Gastrocnemius medialis (tissue), 4 donors: ENCODE measurements around the gene TENM3.

ENCODE experiments used
- POLR2A ChIP-seq, 2 donors: fragments of 450-650 bp; IDR thresholded peaks; one replicate each; pipeline ENCODE4 v1.6.1; 2017; ENCODE audit warnings: antibody characterized with exemption in 2 of 2, mild to moderate bottlenecking in 2 of 2, moderate library complexity in 2 of 2
- TF ChIP-seq, protein P1 (sequence below), 5 experiments: fragments of 450-650 bp in 3 of 5; fragments of 200-600 bp in 2 of 5; sonication (generic) in 2 of 5; IDR thresholded peaks in 4 of 5; conservative IDR thresholded peaks in 1 of 5; 1 replicate in 4 of 5; 2 replicates in 1 of 5; pipeline ENCODE4 v1.5.1; 2016 to 2019; ENCODE audit warnings: antibody characterized with exemption in 5 of 5, mild to moderate bottlenecking in 3 of 5, moderate library complexity in 3 of 5

GRCh38 chr4:182258441-182259000 is 15.3 kb downstream of the TENM3 start:
- TF ChIP-seq, protein P1, sequence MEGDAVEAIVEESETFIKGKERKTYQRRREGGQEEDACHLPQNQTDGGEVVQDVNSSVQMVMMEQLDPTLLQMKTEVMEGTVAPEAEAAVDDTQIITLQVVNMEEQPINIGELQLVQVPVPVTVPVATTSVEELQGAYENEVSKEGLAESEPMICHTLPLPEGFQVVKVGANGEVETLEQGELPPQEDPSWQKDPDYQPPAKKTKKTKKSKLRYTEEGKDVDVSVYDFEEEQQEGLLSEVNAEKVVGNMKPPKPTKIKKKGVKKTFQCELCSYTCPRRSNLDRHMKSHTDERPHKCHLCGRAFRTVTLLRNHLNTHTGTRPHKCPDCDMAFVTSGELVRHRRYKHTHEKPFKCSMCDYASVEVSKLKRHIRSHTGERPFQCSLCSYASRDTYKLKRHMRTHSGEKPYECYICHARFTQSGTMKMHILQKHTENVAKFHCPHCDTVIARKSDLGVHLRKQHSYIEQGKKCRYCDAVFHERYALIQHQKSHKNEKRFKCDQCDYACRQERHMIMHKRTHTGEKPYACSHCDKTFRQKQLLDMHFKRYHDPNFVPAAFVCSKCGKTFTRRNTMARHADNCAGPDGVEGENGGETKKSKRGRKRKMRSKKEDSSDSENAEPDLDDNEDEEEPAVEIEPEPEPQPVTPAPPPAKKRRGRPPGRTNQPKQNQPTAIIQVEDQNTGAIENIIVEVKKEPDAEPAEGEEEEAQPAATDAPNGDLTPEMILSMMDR (IDR thresholded peaks at IDR 0.05 in 4 of 5, conservative IDR thresholded peaks at IDR 0.05 in 1 of 5), result no peak
- TF ChIP-seq POLR2A (IDR thresholded peaks at IDR 0.05), result no peak
